SK-N-SH (cell line): Measurements from ENCODE around the gene SDF2L1. TPM values are rescaled to one million over a fixed set of nuclear protein-coding genes. Genes with fewer than 3 reads are reported as not detected.
A peak's percentile ranks its signal among the peaks of the same experiment; 100 is the strongest.

Experiments used
- CTCF ChIA-PET: fragments of 300-600, 350-600 bp; formaldehyde crosslinking; extraction: SDS; loops from one replicate; lab custom pipeline; 2021; lab: Yijun Ruan, JAX
- POLR2A ChIA-PET: fragments of 350-600 bp; sonication (Branson Sonifier 250); formaldehyde crosslinking; extraction: SDS; loops from one replicate; lab custom pipeline; 2020; ENCODE audit warnings: antibody characterized with exemption, inconsistent platforms; lab: Yijun Ruan, JAX
- DNase-seq: peaks from one replicate; pipeline ENCODE4 v3.0.0; 2012
- H2AFZ ChIP-seq: fragments of 200-600 bp; sonication (generic); 2 replicates; pipeline ENCODE4 v1.8.1; 2016; ENCODE audit warnings: antibody characterized with exemption, mild to moderate bottlenecking, low read depth
- H3F3A ChIP-seq: fragments of 200-600 bp; sonication (generic); replicated peaks from 2 replicates; pipeline ENCODE3; 2016; ENCODE audit warnings: antibody characterized with exemption, mild to moderate bottlenecking; ENCODE audit not compliant: insufficient read depth
- H3K27ac ChIP-seq, 2 experiments: fragments of 200-500 bp in 1 of 2; fragments of 200-600 bp in 1 of 2; sonication (Bioruptor generic) in 1 of 2; sonication (generic), shearing (Covaris generic) in 1 of 2; 2 replicates each; pipeline versions ENCODE4 v1.5.1 to v1.6.1; 2014 to 2016; ENCODE audit warnings: low read depth in 2 of 2, inconsistent platforms in 1 of 2, low read length in 1 of 2, mild to moderate bottlenecking in 1 of 2, mixed read lengths in 1 of 2
- H3K27me3 ChIP-seq: fragments of 200-600 bp; sonication (generic), shearing (Covaris generic); 2 replicates; pipeline ENCODE4 v1.6.1; 2016; ENCODE audit warnings: mixed run types; ENCODE audit not compliant: insufficient read depth
- H3K36me3 ChIP-seq, 2 experiments: fragments of 200-500 bp in 1 of 2; fragments of 200-600 bp in 1 of 2; sonication (Bioruptor generic) in 1 of 2; sonication (generic) in 1 of 2; replicated peaks in 1 of 2; 2 replicates each; pipeline versions ENCODE3 to v1.5.1; 2014 to 2016; ENCODE audit warnings: low read length in 1 of 2, mild to moderate bottlenecking in 1 of 2; ENCODE audit not compliant: insufficient read depth in 2 of 2, control insufficient read depth in 1 of 2
- H3K4me1 ChIP-seq, 2 experiments: fragments of 200-500 bp in 1 of 2; fragments of 200-600 bp in 1 of 2; sonication (Bioruptor generic) in 1 of 2; sonication (generic), shearing (Covaris generic) in 1 of 2; 2 replicates each; pipeline versions ENCODE4 v1.5.1 to v1.6.1; 2014 to 2016; ENCODE audit warnings: low read depth in 1 of 2, low read length in 1 of 2, mixed run types in 1 of 2; ENCODE audit not compliant: insufficient read depth in 2 of 2, control insufficient read depth in 1 of 2
- H3K4me2 ChIP-seq: fragments of 200-600 bp; sonication (generic), shearing (Covaris generic); 2 replicates; pipeline ENCODE4 v1.6.1; 2017; ENCODE audit warnings: mixed run types
- H3K4me3 ChIP-seq, 2 experiments: fragments of 200-500 bp in 1 of 2; fragments of 200-600 bp in 1 of 2; sonication (Bioruptor generic) in 1 of 2; sonication (generic), shearing (Covaris generic) in 1 of 2; 2 replicates each; pipeline versions ENCODE4 v1.5.1 to v1.8.1; 2014 to 2016; ENCODE audit warnings: low read depth in 2 of 2, inconsistent platforms in 1 of 2, low read length in 1 of 2, mild to moderate bottlenecking in 1 of 2, mixed read lengths in 1 of 2, moderate library complexity in 1 of 2
- H3K79me2 ChIP-seq: fragments of 200-600 bp; sonication (generic); 2 replicates; pipeline ENCODE4 v1.8.1; 2017; ENCODE audit warnings: mild to moderate bottlenecking; ENCODE audit not compliant: insufficient read depth
- H3K9ac ChIP-seq: fragments of 200-600 bp; sonication (generic); 2 replicates; pipeline ENCODE4 v1.6.1; 2017; ENCODE audit warnings: mixed run types
- H3K9me2 ChIP-seq: fragments of 200-600 bp; sonication (generic); 2 replicates; pipeline ENCODE4 v1.6.1; 2017; ENCODE audit warnings: mixed run types
- H3K9me3 ChIP-seq: fragments of 200-600 bp; sonication (generic); 2 replicates; pipeline ENCODE4 v1.6.1; 2017; ENCODE audit warnings: mixed run types, mild to moderate bottlenecking, moderate library complexity
- H4K20me1 ChIP-seq: fragments of 200-600 bp; sonication (generic); 2 replicates; pipeline ENCODE4 v1.6.1; 2017; ENCODE audit warnings: mild to moderate bottlenecking, mixed run types; ENCODE audit not compliant: insufficient read depth
- CHD2 ChIP-seq: fragments of 150-350 bp; IDR thresholded peaks from 2 replicates; pipeline ENCODE4 v1.6.1; 2018; ENCODE audit warnings: low read length; ENCODE audit not compliant: partially characterized antibody
- ELF1 ChIP-seq: IDR thresholded peaks from 2 replicates; pipeline ENCODE4 v1.4.0; 2012
- EP300 ChIP-seq, 2 experiments: IDR thresholded peaks; 2 replicates each; pipeline versions ENCODE4 v1.4.0 to v1.6.1; 2012; ENCODE audit warnings: borderline replicate concordance in 1 of 2, low read depth in 1 of 2, low read length in 1 of 2
- FOSL2 ChIP-seq: IDR thresholded peaks from 2 replicates; pipeline ENCODE4 v1.4.0; 2012; ENCODE audit warnings: low read depth, mild to moderate bottlenecking, moderate library complexity, borderline replicate concordance
- GABPA ChIP-seq: IDR thresholded peaks from 2 replicates; pipeline ENCODE4 v1.4.0; 2012; ENCODE audit warnings: low read depth, mild to moderate bottlenecking
- MEF2A ChIP-seq: IDR thresholded peaks from 2 replicates; pipeline ENCODE4 v1.4.0; 2012; ENCODE audit warnings: low read depth, borderline replicate concordance
- NFIC ChIP-seq: IDR thresholded peaks from 2 replicates; pipeline ENCODE4 v1.4.0; 2012; ENCODE audit warnings: borderline replicate concordance
- NRF1 ChIP-seq: IDR thresholded peaks from 2 replicates; pipeline ENCODE4 v1.6.1; 2012; ENCODE audit warnings: low read depth, mild to moderate bottlenecking, low read length
- POLR2AphosphoS5 ChIP-seq: IDR thresholded peaks from 2 replicates; pipeline ENCODE4 v1.6.1; 2012; ENCODE audit warnings: low read depth, low read length
- RAD21 ChIP-seq: IDR thresholded peaks from 2 replicates; pipeline ENCODE4 v1.6.1; 2012; ENCODE audit warnings: mild to moderate bottlenecking, low read length
- RXRA ChIP-seq: IDR thresholded peaks from 2 replicates; pipeline ENCODE4 v1.4.0; 2012; ENCODE audit warnings: low read depth, mild to moderate bottlenecking, borderline replicate concordance
- SMC3 ChIP-seq: IDR thresholded peaks from 2 replicates; pipeline ENCODE4 v1.6.1; 2012; ENCODE audit warnings: low read depth, low read length, improper control_type of control experiment
- TAF1 ChIP-seq: IDR thresholded peaks from 2 replicates; pipeline ENCODE4 v1.6.1; 2012; ENCODE audit warnings: low read depth, mild to moderate bottlenecking, low read length, moderate library complexity, borderline replicate concordance
- TEAD4 ChIP-seq: IDR thresholded peaks from 2 replicates; pipeline ENCODE4 v1.4.0; 2012; ENCODE audit warnings: mild to moderate bottlenecking, borderline replicate concordance; ENCODE audit not compliant: insufficient read depth
- YY1 ChIP-seq: IDR thresholded peaks from 2 replicates; pipeline ENCODE4 v1.4.0; 2012; ENCODE audit warnings: low read depth, mild to moderate bottlenecking
- WGBS: methylation state at CpG from one replicate; pipeline ENCODE4 v1.1.6; 2017; ENCODE audit warnings: low lambda C conversion rate; 5-methylcytosine and 5-hydroxymethylcytosine counted together
- polyA plus RNA-seq, 3 experiments: library from polyadenylated mRNA; depleted of rRNA; stranded (reverse); fragments of >200 nt; gene quantifications; 2 replicates each; pipeline ENCODE4 v1.2.3, GENCODE V29; 2012
- TF ChIP-seq, protein P1 (sequence below): fragments of 150-350 bp; IDR thresholded peaks from 2 replicates; pipeline ENCODE4 v1.6.1; 2016; ENCODE audit warnings: mild to moderate bottlenecking, low read depth, low read length
- TF ChIP-seq, protein P2 (sequence below): fragments of 200-600 bp; sonication (generic); IDR thresholded peaks from 2 replicates; pipeline ENCODE4 v1.6.1; 2017; ENCODE audit warnings: antibody characterized with exemption, mild to moderate bottlenecking, moderate library complexity
- TF ChIP-seq, protein P3 (sequence below): IDR thresholded peaks from 2 replicates; pipeline ENCODE4 v1.4.0; 2012; ENCODE audit warnings: low read depth
- TF ChIP-seq, protein P4 (sequence below): fragments of 150-350 bp; IDR thresholded peaks from 2 replicates; pipeline ENCODE4 v1.6.1; 2017; ENCODE audit warnings: antibody characterized with exemption, low read length, low read depth, borderline replicate concordance
- TF ChIP-seq, protein P5 (sequence below): IDR thresholded peaks from 2 replicates; pipeline ENCODE4 v1.6.1; 2012; ENCODE audit warnings: mild to moderate bottlenecking, low read depth, low read length, moderate library complexity
- TF ChIP-seq, protein P6 (sequence below): IDR thresholded peaks from 2 replicates; pipeline ENCODE4 v1.4.0; 2012; ENCODE audit warnings: low read depth, borderline replicate concordance

The SDF2L1 gene
- polyA plus RNA-seq, 1 of the 3 experiments (the other 2 are of a cell fraction) = 60.9 TPM

DNA sequence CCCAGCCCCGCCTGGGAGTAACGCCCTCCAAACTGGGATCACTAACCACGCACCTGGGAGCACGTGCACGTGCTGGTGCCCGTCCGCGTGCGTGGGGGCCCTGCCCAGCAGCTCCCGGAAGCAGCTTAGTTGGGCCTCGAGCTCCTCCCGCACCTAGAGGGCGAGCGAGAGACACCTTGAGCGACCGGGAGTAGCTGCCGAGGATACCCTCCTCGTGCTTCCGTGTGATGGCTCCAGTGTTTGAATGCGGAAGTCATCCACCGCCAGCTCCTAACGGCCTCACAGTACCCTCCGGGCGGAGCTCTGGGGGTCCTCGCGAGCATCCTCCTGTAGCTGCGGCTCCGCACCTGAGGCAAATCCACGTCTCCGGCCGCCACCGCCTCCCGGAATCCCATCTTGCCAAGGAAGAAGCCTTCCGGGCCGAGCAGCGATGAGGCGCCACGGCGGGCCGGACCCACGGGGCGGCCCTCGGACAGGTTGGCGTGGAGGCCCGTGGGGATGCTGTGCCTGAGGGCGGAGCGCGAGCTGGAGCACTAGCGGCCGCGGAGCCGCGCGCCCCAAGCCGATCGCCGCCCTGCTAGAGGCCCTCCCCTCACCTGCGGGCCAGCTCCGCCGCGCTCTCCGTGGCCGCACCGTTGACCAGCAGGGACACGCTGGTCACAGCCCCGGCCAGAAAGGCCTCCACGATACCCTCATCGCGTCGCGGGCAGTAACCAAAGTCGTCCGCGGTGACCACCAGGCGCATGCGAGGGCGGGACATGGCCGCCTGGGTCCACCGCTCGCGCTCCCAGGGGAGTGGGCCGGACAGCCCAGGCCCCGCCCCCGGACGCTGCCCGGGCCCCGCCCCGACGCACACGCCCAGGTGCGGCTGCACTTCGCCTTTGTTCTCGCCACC, 12.6 kb upstream of the SDF2L1 start, which contains the start of gene YDJC:
Gene YDJC, minus strand, starts transcription at position 768 of the 895 bp plus-strand sequence. Its CDS starts 8 bp downstream, at position 760.
- Histone ChIP-seq H3K9me2 (no peaks in the 10 kb centered on the region), H3K27me3 (no peaks in the 10 kb centered on the region), H3K4me1 (peaks cover 6 to 19% of the 10 kb centered on the region in 2 experiments; a peak in 1 of 4 replicates), H3K9me3 (no peaks in the 10 kb centered on the region), H3K9ac (peak within 1 kb of the TSS; percentile 91), H3K36me3 (peaks cover 5 to 17% of the 10 kb centered on the region in 2 experiments), H3K27ac (peak within 1 kb of the TSS; percentile 74 to 79), H2AFZ (peak within 1 kb of the TSS; percentile 97), H3K79me2 (peaks cover 39% of the 10 kb centered on the region; the same call in 1 of the 2 replicates), H3F3A (peaks cover 14% of the 10 kb centered on the region), H3K4me3 (peak within 1 kb of the TSS; percentile 90 to 97), H4K20me1 (peaks cover 40% of the 10 kb centered on the region), H3K4me2 (peak within 1 kb of the TSS; percentile 93)
- POLR2A ChIA-PET = interaction anchor here (1.0 to 1.5 kb wide), 3 partner anchors 9 to 36 kb away, joined by 3 to 20 read pairs (median 6); partner anchors contain the start of genes PPIL2 and SDF2L1
- CTCF ChIA-PET = interaction anchor here (0.6 to 11.2 kb wide), 22 partner anchors 8 to 308 kb away, joined by 3 to 145 read pairs (median 4); partner anchors contain the start of gene SDF2L1
- 0% methylated on average over 4 of the region's 93 CpGs for WGBS
- DNase-seq = peak; percentile 99
- TF ChIP-seq SMC3 (no peak), RXRA (no peak), RAD21 (peak; percentile 49; the same call in 1 of the 2 replicates), CHD2 (peak; percentile 64), NRF1 (peak; percentile 56; the same call in 1 of the 2 replicates), FOSL2 (no peak), YY1 (peak; percentile 67), NFIC (no peak), EP300 (IDR thresholded peaks at IDR 0.05; ENCODE audit: borderline replicate concordance in 1 of 2, low read depth in 1 of 2, low read length in 1 of 2) (no peak), TEAD4 (no peak), POLR2AphosphoS5 (peak; percentile 64; the same call in 1 of the 2 replicates), MEF2A (no peak), ELF1 (peak; percentile 98), TAF1 (peak; percentile 50; the same call in 1 of the 2 replicates), GABPA (peak; percentile 65)
- TF ChIP-seq, protein P1, sequence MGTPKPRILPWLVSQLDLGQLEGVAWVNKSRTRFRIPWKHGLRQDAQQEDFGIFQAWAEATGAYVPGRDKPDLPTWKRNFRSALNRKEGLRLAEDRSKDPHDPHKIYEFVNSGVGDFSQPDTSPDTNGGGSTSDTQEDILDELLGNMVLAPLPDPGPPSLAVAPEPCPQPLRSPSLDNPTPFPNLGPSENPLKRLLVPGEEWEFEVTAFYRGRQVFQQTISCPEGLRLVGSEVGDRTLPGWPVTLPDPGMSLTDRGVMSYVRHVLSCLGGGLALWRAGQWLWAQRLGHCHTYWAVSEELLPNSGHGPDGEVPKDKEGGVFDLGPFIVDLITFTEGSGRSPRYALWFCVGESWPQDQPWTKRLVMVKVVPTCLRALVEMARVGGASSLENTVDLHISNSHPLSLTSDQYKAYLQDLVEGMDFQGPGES = no peak
- TF ChIP-seq, protein P2, sequence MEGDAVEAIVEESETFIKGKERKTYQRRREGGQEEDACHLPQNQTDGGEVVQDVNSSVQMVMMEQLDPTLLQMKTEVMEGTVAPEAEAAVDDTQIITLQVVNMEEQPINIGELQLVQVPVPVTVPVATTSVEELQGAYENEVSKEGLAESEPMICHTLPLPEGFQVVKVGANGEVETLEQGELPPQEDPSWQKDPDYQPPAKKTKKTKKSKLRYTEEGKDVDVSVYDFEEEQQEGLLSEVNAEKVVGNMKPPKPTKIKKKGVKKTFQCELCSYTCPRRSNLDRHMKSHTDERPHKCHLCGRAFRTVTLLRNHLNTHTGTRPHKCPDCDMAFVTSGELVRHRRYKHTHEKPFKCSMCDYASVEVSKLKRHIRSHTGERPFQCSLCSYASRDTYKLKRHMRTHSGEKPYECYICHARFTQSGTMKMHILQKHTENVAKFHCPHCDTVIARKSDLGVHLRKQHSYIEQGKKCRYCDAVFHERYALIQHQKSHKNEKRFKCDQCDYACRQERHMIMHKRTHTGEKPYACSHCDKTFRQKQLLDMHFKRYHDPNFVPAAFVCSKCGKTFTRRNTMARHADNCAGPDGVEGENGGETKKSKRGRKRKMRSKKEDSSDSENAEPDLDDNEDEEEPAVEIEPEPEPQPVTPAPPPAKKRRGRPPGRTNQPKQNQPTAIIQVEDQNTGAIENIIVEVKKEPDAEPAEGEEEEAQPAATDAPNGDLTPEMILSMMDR = peak; percentile 61
- TF ChIP-seq, protein P3, sequence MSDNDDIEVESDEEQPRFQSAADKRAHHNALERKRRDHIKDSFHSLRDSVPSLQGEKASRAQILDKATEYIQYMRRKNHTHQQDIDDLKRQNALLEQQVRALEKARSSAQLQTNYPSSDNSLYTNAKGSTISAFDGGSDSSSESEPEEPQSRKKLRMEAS = peak; percentile 99
- TF ChIP-seq, protein P4, sequence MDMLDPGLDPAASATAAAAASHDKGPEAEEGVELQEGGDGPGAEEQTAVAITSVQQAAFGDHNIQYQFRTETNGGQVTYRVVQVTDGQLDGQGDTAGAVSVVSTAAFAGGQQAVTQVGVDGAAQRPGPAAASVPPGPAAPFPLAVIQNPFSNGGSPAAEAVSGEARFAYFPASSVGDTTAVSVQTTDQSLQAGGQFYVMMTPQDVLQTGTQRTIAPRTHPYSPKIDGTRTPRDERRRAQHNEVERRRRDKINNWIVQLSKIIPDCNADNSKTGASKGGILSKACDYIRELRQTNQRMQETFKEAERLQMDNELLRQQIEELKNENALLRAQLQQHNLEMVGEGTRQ = no peak
- TF ChIP-seq, protein P5, sequence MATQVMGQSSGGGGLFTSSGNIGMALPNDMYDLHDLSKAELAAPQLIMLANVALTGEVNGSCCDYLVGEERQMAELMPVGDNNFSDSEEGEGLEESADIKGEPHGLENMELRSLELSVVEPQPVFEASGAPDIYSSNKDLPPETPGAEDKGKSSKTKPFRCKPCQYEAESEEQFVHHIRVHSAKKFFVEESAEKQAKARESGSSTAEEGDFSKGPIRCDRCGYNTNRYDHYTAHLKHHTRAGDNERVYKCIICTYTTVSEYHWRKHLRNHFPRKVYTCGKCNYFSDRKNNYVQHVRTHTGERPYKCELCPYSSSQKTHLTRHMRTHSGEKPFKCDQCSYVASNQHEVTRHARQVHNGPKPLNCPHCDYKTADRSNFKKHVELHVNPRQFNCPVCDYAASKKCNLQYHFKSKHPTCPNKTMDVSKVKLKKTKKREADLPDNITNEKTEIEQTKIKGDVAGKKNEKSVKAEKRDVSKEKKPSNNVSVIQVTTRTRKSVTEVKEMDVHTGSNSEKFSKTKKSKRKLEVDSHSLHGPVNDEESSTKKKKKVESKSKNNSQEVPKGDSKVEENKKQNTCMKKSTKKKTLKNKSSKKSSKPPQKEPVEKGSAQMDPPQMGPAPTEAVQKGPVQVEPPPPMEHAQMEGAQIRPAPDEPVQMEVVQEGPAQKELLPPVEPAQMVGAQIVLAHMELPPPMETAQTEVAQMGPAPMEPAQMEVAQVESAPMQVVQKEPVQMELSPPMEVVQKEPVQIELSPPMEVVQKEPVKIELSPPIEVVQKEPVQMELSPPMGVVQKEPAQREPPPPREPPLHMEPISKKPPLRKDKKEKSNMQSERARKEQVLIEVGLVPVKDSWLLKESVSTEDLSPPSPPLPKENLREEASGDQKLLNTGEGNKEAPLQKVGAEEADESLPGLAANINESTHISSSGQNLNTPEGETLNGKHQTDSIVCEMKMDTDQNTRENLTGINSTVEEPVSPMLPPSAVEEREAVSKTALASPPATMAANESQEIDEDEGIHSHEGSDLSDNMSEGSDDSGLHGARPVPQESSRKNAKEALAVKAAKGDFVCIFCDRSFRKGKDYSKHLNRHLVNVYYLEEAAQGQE = no peak
- TF ChIP-seq, protein P6, sequence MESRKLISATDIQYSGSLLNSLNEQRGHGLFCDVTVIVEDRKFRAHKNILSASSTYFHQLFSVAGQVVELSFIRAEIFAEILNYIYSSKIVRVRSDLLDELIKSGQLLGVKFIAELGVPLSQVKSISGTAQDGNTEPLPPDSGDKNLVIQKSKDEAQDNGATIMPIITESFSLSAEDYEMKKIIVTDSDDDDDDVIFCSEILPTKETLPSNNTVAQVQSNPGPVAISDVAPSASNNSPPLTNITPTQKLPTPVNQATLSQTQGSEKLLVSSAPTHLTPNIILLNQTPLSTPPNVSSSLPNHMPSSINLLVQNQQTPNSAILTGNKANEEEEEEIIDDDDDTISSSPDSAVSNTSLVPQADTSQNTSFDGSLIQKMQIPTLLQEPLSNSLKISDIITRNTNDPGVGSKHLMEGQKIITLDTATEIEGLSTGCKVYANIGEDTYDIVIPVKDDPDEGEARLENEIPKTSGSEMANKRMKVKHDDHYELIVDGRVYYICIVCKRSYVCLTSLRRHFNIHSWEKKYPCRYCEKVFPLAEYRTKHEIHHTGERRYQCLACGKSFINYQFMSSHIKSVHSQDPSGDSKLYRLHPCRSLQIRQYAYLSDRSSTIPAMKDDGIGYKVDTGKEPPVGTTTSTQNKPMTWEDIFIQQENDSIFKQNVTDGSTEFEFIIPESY = no peak
